B cell (primary cell): Measurements from ENCODE around the gene HLA-DMB. TPM values are rescaled to one million over a fixed set of nuclear protein-coding genes. Genes with fewer than 3 reads are reported as not detected.

ENCODE experiments used
- ATAC-seq: fragments of 200-7000 bp; cut with Tn5 transposase; one replicate; pipeline ENCODE4 v1.10.0; 2021; ENCODE audit warnings: low read depth, mild to moderate bottlenecking, moderate number of reproducible peaks, moderate library complexity
- CTCF ChIA-PET: fragments of 350-600 bp; sonication (Branson Sonifier 250); formaldehyde crosslinking; loops from one replicate; lab custom pipeline; 2021; ENCODE audit warnings: antibody characterized with exemption, inconsistent platforms; lab: Charles Lee
- POLR2A ChIA-PET: fragments of 350-600 bp; sonication (Branson Sonifier 250); formaldehyde crosslinking; loops from one replicate; lab custom pipeline; 2021; ENCODE audit warnings: antibody characterized with exemption; lab: Charles Lee
- DNase-seq: peaks from one replicate; pipeline ENCODE4 v3.0.0; 2013
- H2AFZ ChIP-seq: 2 replicates; pipeline ENCODE4 v1.6.1; 2012; ENCODE audit warnings: mild to moderate bottlenecking, low read depth, low read length; ENCODE audit not compliant: insufficient read depth, poor library complexity, severe bottlenecking
- H3K27ac ChIP-seq, 2 donors: 1 replicate in 1 of 2; 2 replicates in 1 of 2; pipeline ENCODE4 v1.5.1; 2012 to 2013; ENCODE audit warnings: low read length in 2 of 2, mild to moderate bottlenecking in 2 of 2, moderate library complexity in 1 of 2
- H3K27me3 ChIP-seq, 4 experiments: fragments of 200-600 bp in 1 of 4; sonication (generic) in 1 of 4; replicated peaks in 1 of 4; 1 replicate in 2 of 4; 2 replicates in 2 of 4; pipeline versions ENCODE4 v1.6.1 to v1.7.0; 2013 to 2016; ENCODE audit warnings: low read length in 3 of 4, mild to moderate bottlenecking in 2 of 4, mixed read lengths in 1 of 4, moderate library complexity in 1 of 4; ENCODE audit not compliant: insufficient read depth in 4 of 4, control insufficient read depth in 3 of 4; ENCODE audit errors: control extremely low read depth in 1 of 4
- H3K36me3 ChIP-seq, 2 experiments: replicated peaks in 1 of 2; 1 replicate in 1 of 2; 2 replicates in 1 of 2; pipeline versions ENCODE4 v1.6.1 to v1.7.1; 2013; ENCODE audit warnings: low read length in 1 of 2; ENCODE audit not compliant: insufficient read depth in 2 of 2, control insufficient read depth in 1 of 2; ENCODE audit errors: control extremely low read depth in 1 of 2, extremely low read depth in 1 of 2
- H3K4me1 ChIP-seq, 2 donors: fragments of 200-600 bp in 1 of 2; sonication (generic) in 1 of 2; 1 replicate in 1 of 2; 2 replicates in 1 of 2; pipeline versions ENCODE4 v1.5.1 to v1.6.1; 2013 to 2017; ENCODE audit warnings: low read length in 2 of 2; ENCODE audit not compliant: control insufficient read depth in 2 of 2, insufficient read depth in 2 of 2
- H3K4me2 ChIP-seq: replicated peaks from 2 replicates; pipeline ENCODE3; 2012; ENCODE audit warnings: mild to moderate bottlenecking, low read depth, low read length; ENCODE audit not compliant: poor library complexity, severe bottlenecking
- H3K4me3 ChIP-seq, 5 experiments: fragments of 200-600 bp in 1 of 5; sonication (generic) in 1 of 5; 1 replicate in 3 of 5; 2 replicates in 2 of 5; pipeline versions ENCODE4 v1.5.1 to v1.7.0; 2011 to 2016; ENCODE audit warnings: low read length in 4 of 5, mild to moderate bottlenecking in 4 of 5, low read depth in 2 of 5, control low read depth in 1 of 5, moderate library complexity in 1 of 5; ENCODE audit not compliant: insufficient read depth in 1 of 5; ENCODE audit errors: control extremely low read depth in 1 of 5, extremely low read depth in 1 of 5
- H3K79me2 ChIP-seq: fragments of 200-600 bp; sonication (generic); one replicate; pipeline ENCODE4 v1.6.0; 2016; ENCODE audit warnings: low read length; ENCODE audit not compliant: control insufficient read depth, insufficient read depth
- H3K9ac ChIP-seq: fragments of 200-600 bp; sonication (generic); 2 replicates; pipeline ENCODE4 v1.6.1; 2017; ENCODE audit warnings: mild to moderate bottlenecking, low read length, moderate library complexity
- H3K9me3 ChIP-seq, 3 donors: one replicate each; pipeline versions ENCODE4 v1.6.1 to v1.7.1; 2013; ENCODE audit warnings: low read length in 2 of 3; ENCODE audit not compliant: control insufficient read depth in 2 of 3, insufficient read depth in 1 of 3; ENCODE audit errors: control extremely low read depth in 1 of 3
- H4K20me1 ChIP-seq: 2 replicates; pipeline ENCODE4 v1.6.0; 2012; ENCODE audit warnings: mild to moderate bottlenecking, low read length; ENCODE audit not compliant: insufficient read depth, control insufficient read depth, poor library complexity, severe bottlenecking
- H3K27ac Mint-ChIP-seq: one replicate; pipeline ENCODE4 v1.8.0; 2021; ENCODE audit warnings: mixed read lengths
- H3K27me3 Mint-ChIP-seq: one replicate; pipeline ENCODE4 v1.8.0; 2021; ENCODE audit warnings: mixed read lengths
- H3K4me1 Mint-ChIP-seq: one replicate; pipeline ENCODE4 v1.8.0; 2021; ENCODE audit warnings: mixed read lengths
- H3K4me3 Mint-ChIP-seq: one replicate; pipeline ENCODE4 v1.8.0; 2021; ENCODE audit warnings: mixed read lengths
- H3K9me3 Mint-ChIP-seq: one replicate; pipeline ENCODE4 v1.8.0; 2022; ENCODE audit warnings: mixed read lengths; ENCODE audit not compliant: insufficient read depth
- CTCF ChIP-seq: fragments of 200-600 bp; IDR thresholded peaks from one replicate; pipeline ENCODE4 v1.8.0; 2022; ENCODE audit warnings: antibody characterized with exemption, mild to moderate bottlenecking
- EZH2 ChIP-seq: IDR thresholded peaks from 2 replicates; pipeline ENCODE4 v1.6.1; 2012; ENCODE audit warnings: borderline replicate concordance, low read depth, mild to moderate bottlenecking, moderate library complexity, low read length; ENCODE audit not compliant: insufficient read depth, poor library complexity, severe bottlenecking
- WGBS: methylation state at CpG from one replicate; pipeline ENCODE4 v1.1.5; 2013; ENCODE audit warnings: missing lambda C conversion rate; ENCODE audit not compliant: insufficient coverage; 5-methylcytosine and 5-hydroxymethylcytosine counted together
- intact Hi-C: fragments of 100-400 bp; cut with micrococcal nuclease; formaldehyde crosslinking; loops from one replicate; pipeline ENCODE4 v1.10.0; 2022
- polyA plus RNA-seq: library from polyadenylated mRNA; depleted of rRNA; stranded (reverse); fragments of >200 nt; gene quantifications from 2 replicates; pipeline ENCODE4 v1.2.3, GENCODE V29; 2012
- total RNA-seq, 2 donors: library from RNA; stranded (reverse); fragments of 120-200 nt in 1 of 2; gene quantifications; 1 replicate in 1 of 2; 2 replicates in 1 of 2; pipeline versions ENCODE4 v1.2.3 to v1.2.4, GENCODE V29; 2013 to 2022

HLA-DMB gene
- total and polyA plus RNA-seq, 2 donors (not counting 1 experiment from before 2014, with no cell fraction given) = 593 to 656 TPM

- H3K4me1 ChIP-seq = peaks cover 29 to 41% of the 10 kb centered on the region in 2 donors
- H3K27me3 ChIP-seq = no peaks in the 10 kb centered on the region
- H2AFZ ChIP-seq = peak overlapping the region; percentile 11
- peak overlapping the region; percentile 88 for H3K4me2 ChIP-seq
- peaks cover 38% of the 10 kb centered on the region for H3K4me1 Mint-ChIP-seq
- ATAC-seq (no peak), DNase-seq (no peak)
- H3K9ac ChIP-seq = peak overlapping the region; percentile 91
- intact Hi-C loops = loop anchor here (1.0 to 5.0 kb wide), 6 partner anchors 12 to 795 kb away; partner anchors contain the start of genes AGPAT1, HLA-DMA and RNF5
- POLR2A ChIA-PET = interaction anchor here (0.5 to 11.8 kb wide), 38 partner anchors 9 to 1264 kb away, joined by 3 to 349 read pairs (median 6); partner anchors contain the start of genes HLA-DMA, HLA-DMB, HLA-DOA and HLA-DPA1
- under 1% methylated on average over 65 of the region's 70 CpGs for WGBS
- peak overlapping the region; percentile 71 to 75 for H3K27ac ChIP-seq
- H3K27ac Mint-ChIP-seq = peak overlapping the region; percentile 99
- peaks cover 0 to 44% of the 10 kb centered on the region in 2 experiments for H3K36me3 ChIP-seq
- peaks cover 79% of the 10 kb centered on the region for H3K79me2 ChIP-seq
- CTCF ChIA-PET = interaction anchor here (0.6 to 28.4 kb wide), 23 partner anchors 8 to 276 kb away, joined by 3 to 822 read pairs (median 6); partner anchors contain the start of genes HLA-DMA, HLA-DMB, PSMB8 and RING1
- peak overlapping the region; percentile 96 for H3K4me3 Mint-ChIP-seq
- no peaks in the 10 kb centered on the region for H3K9me3 Mint-ChIP-seq
- TF ChIP-seq EZH2 (no peak), CTCF (no peak)
- no peaks in the 10 kb centered on the region for H3K27me3 Mint-ChIP-seq
- H3K9me3 ChIP-seq = no peaks in the 10 kb centered on the region
- peaks cover 54% of the 10 kb centered on the region for H4K20me1 ChIP-seq
- peak overlapping the region; percentile 87 to 99 (median 96) for H3K4me3 ChIP-seq
Observed at GRCh38 chr6:32972353-32973143, 31.7 kb upstream of the HLA-DMB start.
